H1 (cell line): ENCODE data around the gene WFDC8.

ENCODE experiments used
- EZH2 ChIP-seq: fragments of 200-600 bp; sonication (generic); IDR thresholded peaks from 2 replicates; pipeline ENCODE4 v1.7.1; 2012; ENCODE audit warnings: low read depth, mild to moderate bottlenecking, moderate library complexity, low read length, inconsistent platforms; ENCODE audit not compliant: severe bottlenecking
- TF ChIP-seq, protein P1 (sequence below), 3 experiments: IDR thresholded peaks; 1 replicate in 2 of 3; 2 replicates in 1 of 3; pipeline versions ENCODE4 v1.5.1 to v1.6.1; 2011; ENCODE audit warnings: low read length in 3 of 3, mild to moderate bottlenecking in 3 of 3, inconsistent platforms in 2 of 3, low read depth in 1 of 3, moderate library complexity in 1 of 3; ENCODE audit not compliant: insufficient read depth in 1 of 3; ENCODE audit errors: control extremely low read depth in 1 of 3

DNA sequence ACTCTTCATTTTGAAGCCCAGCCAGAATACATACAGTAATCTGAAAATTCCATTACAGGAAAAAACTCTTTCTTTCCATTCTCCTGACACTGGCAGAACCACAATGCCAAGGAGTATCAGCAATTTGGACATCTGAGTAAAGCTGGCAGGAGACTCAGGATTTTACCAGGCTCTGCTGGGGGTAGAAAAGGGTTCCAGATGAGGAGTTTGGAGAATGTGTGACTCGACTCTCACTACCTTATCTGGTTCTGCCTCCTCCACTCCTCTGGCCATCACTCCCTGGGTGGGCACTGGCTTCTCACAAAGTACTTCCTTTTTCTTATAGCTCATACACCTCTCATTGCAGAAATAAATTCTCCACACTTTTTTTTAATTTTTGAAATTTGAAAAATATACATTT, 10.6 kb upstream of the WFDC8 start:
- TF ChIP-seq EZH2, result no peak
- TF ChIP-seq, protein P1, sequence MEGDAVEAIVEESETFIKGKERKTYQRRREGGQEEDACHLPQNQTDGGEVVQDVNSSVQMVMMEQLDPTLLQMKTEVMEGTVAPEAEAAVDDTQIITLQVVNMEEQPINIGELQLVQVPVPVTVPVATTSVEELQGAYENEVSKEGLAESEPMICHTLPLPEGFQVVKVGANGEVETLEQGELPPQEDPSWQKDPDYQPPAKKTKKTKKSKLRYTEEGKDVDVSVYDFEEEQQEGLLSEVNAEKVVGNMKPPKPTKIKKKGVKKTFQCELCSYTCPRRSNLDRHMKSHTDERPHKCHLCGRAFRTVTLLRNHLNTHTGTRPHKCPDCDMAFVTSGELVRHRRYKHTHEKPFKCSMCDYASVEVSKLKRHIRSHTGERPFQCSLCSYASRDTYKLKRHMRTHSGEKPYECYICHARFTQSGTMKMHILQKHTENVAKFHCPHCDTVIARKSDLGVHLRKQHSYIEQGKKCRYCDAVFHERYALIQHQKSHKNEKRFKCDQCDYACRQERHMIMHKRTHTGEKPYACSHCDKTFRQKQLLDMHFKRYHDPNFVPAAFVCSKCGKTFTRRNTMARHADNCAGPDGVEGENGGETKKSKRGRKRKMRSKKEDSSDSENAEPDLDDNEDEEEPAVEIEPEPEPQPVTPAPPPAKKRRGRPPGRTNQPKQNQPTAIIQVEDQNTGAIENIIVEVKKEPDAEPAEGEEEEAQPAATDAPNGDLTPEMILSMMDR (IDR thresholded peaks at IDR 0.05; ENCODE audit: control extremely low read depth in 1 of 3, insufficient read depth in 1 of 3, low read depth in 1 of 3, low read length in 3 of 3), result no peak
